ENCODE results near the gene RPRM.
"Not testable (repeated sequence)": the region's sequence is repeated elsewhere in the genome, so short reads cannot be mapped to it uniquely, and the experiment has no call there.

Gene RPRM

GRCh38 chr2:153455403-153455802 lies 23.2 kb downstream of the RPRM start:
- DNase-seq: no peak

- DNase-seq: no peak
These were observed 27.0 kb downstream of the RPRM start for GRCh38 chr2:153451611-153452010.

GRCh38 chr2:153443106-153443505 lies 35.5 kb downstream of the RPRM start:
- no peak for DNase-seq

GRCh38 chr2:153442616-153443015 lies 35.9 kb downstream of the RPRM start:
- not testable (repeated sequence) for DNase-seq

- DNase-seq: not testable (repeated sequence)
These were observed 38.5 kb downstream of the RPRM start for GRCh38 chr2:153440090-153440489.

- no peak for DNase-seq
These were observed 45.2 kb downstream of the RPRM start for GRCh38 chr2:153433403-153433802.

GRCh38 chr2:153432381-153432780 lies 46.2 kb downstream of the RPRM start:
- no peak for DNase-seq

GRCh38 chr2:153431114-153431513 lies 47.4 kb downstream of the RPRM start:
- DNase-seq: no peak

All from CD4-positive, alpha-beta T cell treated with Interferon gamma for 1 hour (primary cell).